Heart right ventricle (tissue), 16 donors: ENCODE results near the gene LY6G5B. TPM values are rescaled to one million over a fixed set of nuclear protein-coding genes. Genes with fewer than 3 reads are reported as not detected.

Source experiments
- ATAC-seq, 8 donors: fragments of 200-7000 bp; cut with Tn5 transposase; one replicate each; pipeline ENCODE4 v1.9.1; 2020; ENCODE audit warnings: mild to moderate bottlenecking in 8 of 8, moderate library complexity in 8 of 8, moderate number of reproducible peaks in 1 of 8
- DNase-seq, 2 donors: peaks; one replicate each; pipeline ENCODE4 v3.0.0-alpha.2; 2020
- H3K27ac ChIP-seq, 10 donors: fragments of 200-600 bp; sonication (generic) in 2 of 10; one replicate each; pipeline versions ENCODE4 v1.5.0 to v1.8.0; 2020 to 2022; ENCODE audit warnings: mild to moderate bottlenecking in 3 of 10
- H3K27me3 ChIP-seq, 7 donors: fragments of 200-600 bp; one replicate each; pipeline ENCODE4 v1.8.0; 2021 to 2022; ENCODE audit warnings: mild to moderate bottlenecking in 2 of 7
- H3K36me3 ChIP-seq, 9 donors: fragments of 200-600 bp; sonication (generic) in 1 of 9; one replicate each; pipeline versions ENCODE4 v1.5.0 to v1.8.0; 2020 to 2022; ENCODE audit warnings: mild to moderate bottlenecking in 2 of 9
- H3K4me1 ChIP-seq, 9 donors: fragments of 200-600 bp; sonication (generic) in 1 of 9; one replicate each; pipeline versions ENCODE4 v1.5.0 to v1.8.0; 2020 to 2022; ENCODE audit warnings: mild to moderate bottlenecking in 4 of 9
- H3K4me3 ChIP-seq, 10 donors: fragments of 200-600 bp; sonication (generic) in 2 of 10; one replicate each; pipeline versions ENCODE4 v1.5.0 to v1.8.0; 2020 to 2022; ENCODE audit warnings: mild to moderate bottlenecking in 7 of 10, moderate library complexity in 2 of 10
- H3K9me3 ChIP-seq, 11 donors: fragments of 200-600 bp in 10 of 11; sonication (generic) in 2 of 11; one replicate each; pipeline versions ENCODE4 v1.5.0 to v1.8.0; 2013 to 2022; ENCODE audit warnings: mild to moderate bottlenecking in 2 of 11, control low read depth in 1 of 11, moderate library complexity in 1 of 11
- WGBS, 2 donors: extraction: QIAGEN DNeasy Blood & Tissue Kit; methylation state at CpG; one replicate each; pipeline ENCODE4 v1.1.7; 2013; ENCODE audit warnings: inconsistent platforms in 1 of 2; 5-methylcytosine and 5-hydroxymethylcytosine counted together
- intact Hi-C, 10 donors: fragments of 100-400 bp; cut with DNase I; formaldehyde crosslinking; loops; one replicate each; pipeline versions ENCODE4 v1.11.1 to v1.14.2; 2022
- polyA plus RNA-seq, 2 donors: library from polyadenylated mRNA; stranded (reverse); fragments of 200-250 nt; gene quantifications; one replicate each; pipeline ENCODE4 v1.2.3, GENCODE V29; 2013
- total RNA-seq, 10 donors: library from RNA; stranded (reverse); fragmentation: NEBNext Ultra II Directional in 3 of 10; extraction: Animal tissue kit (Norgen Biotek cat#: 25700) in 3 of 10; gene quantifications; one replicate each; pipeline versions ENCODE4 v1.2.1 to v1.2.4, GENCODE V29; 2021 to 2023
- TF ChIP-seq, protein P1 (sequence below), 9 donors: fragments of 200-600 bp; sonication (generic) in 2 of 9; IDR thresholded peaks; one replicate each; pipeline versions ENCODE4 v1.5.0 to v1.8.0; 2021 to 2022; ENCODE audit warnings: antibody characterized with exemption in 9 of 9, mild to moderate bottlenecking in 5 of 9, moderate library complexity in 1 of 9
- donor health status: Arrhythmogenic right ventricular cardiomyopathy.
- donor health status: ischemic (EF 13 %, LVEDD 7.1; RV severe dilation, severe dysfunction).
- donor health status: healthy with polysubstance abuse.
- donor health status: DM: no; HTN: yes; CAD: no.
- donor health status: DM: no; HTN: no; CAD: no.
- donor health status: ischemic (EF 25% LVEDD 6.9; RV normal size, moderate dysfunction).
- donor health status: ischemic (EF 25% LVEDD 5.7; RV mildly dilated, moderate dysfunction).
- donor health status: healthy.
- donor health status: DM: yes; HTN: yes; CAD: no.
- donor health status: Ischemic cardiomyopathy.
- donor health status: ischemic (EF 35%, LVEDD 5.7; RV mildly dilated, moderate dysfunction).
- donor health status: nonischemic (EF 11% LVEDD 7.7; RV severe dilation, severe dysfunction).
- donor health status: DM: yes; HTN: yes; CAD: no.
- donor health status: PGD.
- donor health status: ischemic (EF 29% LVEDD 5.4; RV normal size, mild dysfunction).
- donor health status: nonischemic (EF 23%, LVEDD 6.1; RV moderate dilation, normal function).

Gene LY6G5B
- total and polyA plus RNA-seq, 12 donors = 2.4 to 7.3 (median 3.8) TPM

DNA sequence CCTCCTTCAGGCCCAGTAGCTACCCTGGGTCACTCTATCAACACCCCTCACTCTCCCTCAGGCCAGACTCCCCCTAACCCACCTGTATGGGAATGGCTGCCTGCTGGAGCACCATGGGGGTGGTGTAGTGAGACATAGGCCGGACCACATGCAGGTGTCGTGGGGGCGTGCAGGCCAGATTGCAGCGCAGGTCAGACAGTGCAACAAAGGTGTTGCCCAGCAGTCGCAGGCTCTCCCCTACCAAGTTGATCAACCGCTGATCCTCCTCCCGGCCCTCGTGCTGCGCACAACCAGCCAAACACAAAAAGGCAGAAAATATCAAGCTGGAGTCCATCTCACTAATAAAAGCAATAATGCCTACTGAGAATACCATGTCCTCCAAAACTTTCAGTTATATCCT, 24.5 kb upstream of the LY6G5B start:
- H3K4me3 ChIP-seq = no peak overlapping the region
- ATAC-seq (no peak), DNase-seq (no peak)
- TF ChIP-seq, protein P1, sequence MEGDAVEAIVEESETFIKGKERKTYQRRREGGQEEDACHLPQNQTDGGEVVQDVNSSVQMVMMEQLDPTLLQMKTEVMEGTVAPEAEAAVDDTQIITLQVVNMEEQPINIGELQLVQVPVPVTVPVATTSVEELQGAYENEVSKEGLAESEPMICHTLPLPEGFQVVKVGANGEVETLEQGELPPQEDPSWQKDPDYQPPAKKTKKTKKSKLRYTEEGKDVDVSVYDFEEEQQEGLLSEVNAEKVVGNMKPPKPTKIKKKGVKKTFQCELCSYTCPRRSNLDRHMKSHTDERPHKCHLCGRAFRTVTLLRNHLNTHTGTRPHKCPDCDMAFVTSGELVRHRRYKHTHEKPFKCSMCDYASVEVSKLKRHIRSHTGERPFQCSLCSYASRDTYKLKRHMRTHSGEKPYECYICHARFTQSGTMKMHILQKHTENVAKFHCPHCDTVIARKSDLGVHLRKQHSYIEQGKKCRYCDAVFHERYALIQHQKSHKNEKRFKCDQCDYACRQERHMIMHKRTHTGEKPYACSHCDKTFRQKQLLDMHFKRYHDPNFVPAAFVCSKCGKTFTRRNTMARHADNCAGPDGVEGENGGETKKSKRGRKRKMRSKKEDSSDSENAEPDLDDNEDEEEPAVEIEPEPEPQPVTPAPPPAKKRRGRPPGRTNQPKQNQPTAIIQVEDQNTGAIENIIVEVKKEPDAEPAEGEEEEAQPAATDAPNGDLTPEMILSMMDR (IDR thresholded peaks at IDR 0.05) = no peak
- no peaks in the 10 kb centered on the region for H3K9me3 ChIP-seq
- no peaks in the 10 kb centered on the region for H3K27me3 ChIP-seq
- WGBS, 2 donors = 92 to 96% methylated on average over 9 of the region's 9 CpGs
- peaks cover 3 to 100% (median 97%) of the 10 kb centered on the region in 9 donors for H3K36me3 ChIP-seq
- no peak overlapping the region for H3K27ac ChIP-seq
- peaks cover 0 to 10% (median 3%) of the 10 kb centered on the region in 9 donors for H3K4me1 ChIP-seq
- intact Hi-C loops = no loop called here

DNA sequence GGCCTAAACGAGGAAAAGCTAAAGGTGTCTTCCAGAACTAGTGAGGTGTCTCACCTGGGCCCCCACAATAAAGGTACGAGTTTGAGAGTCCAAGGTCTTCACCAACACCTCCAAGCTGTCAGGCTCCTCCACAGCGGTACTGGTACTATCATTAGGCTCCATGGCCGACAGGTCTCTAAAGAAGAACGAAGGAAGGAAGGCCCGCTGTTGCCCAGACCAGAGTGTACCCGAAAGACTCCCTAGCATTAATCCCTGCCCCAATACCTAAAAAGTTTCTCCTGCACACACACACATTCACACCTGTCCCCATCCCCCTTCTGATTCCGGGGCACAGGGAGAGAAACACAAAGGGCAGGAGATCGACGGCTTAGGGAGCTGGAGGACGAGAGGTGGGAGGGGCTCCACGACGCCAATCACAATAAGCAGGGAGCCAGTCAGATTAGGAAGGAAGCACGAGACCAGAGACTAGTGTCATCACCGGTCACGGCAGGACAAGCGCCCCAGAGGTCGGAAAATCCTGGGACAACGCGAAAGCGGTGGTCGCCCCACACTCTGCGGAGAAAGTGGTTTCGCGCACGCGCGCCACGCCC, 18.1 kb upstream of the LY6G5B start:
- Histone ChIP-seq H3K4me1 (peaks cover 0 to 37% (median 28%) of the 10 kb centered on the region in 9 donors), H3K27ac (peak overlapping the region; percentile 85 to 100 (median 98))

DNA sequence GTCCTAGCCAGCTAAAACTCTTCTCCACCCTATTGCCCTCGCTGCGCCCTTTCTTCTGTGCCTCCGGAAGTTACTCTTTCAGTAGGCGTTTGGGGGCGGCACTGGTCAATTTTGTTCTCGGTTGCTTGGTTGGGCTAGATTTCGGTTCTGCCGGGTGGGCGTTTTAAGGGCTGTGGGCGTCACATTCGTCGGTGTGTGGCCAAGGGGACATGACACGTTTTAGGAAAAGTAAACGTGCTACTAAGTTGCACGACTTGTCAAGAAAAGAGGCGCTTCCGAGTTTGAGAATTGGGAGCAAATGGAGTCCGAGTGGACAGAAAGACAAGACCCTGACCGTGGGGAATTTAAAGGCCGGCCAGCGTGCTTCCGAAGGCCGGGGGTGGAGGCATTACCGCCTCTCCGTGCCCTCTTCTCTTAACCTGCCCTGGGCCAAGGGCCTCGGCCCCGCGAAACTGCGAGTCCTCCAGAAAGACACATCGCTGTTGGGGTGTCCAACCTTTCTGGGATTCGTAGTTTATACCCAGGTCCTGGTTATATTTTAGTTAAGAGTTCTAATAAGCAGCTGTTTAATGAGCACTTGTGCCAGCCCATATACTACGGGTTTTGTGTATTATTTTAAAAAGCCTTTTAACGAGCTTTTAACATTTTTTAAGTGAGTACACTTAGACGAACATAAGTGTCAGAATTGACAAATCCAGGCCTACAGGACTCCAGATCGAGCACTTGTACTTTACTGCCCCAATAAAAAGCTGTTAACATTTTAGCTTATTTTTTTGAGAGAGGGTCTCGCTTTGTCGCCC, 16.7 kb upstream of the LY6G5B start:
- H3K27ac ChIP-seq = peak overlapping the region; percentile 85 to 100 (median 98)
- H3K27me3 ChIP-seq = no peaks in the 10 kb centered on the region
- ATAC-seq (peak; percentile 69 to 86 (median 82)), DNase-seq (peak; percentile 76 to 94)
- 9% methylated on average over 37 of the region's 37 CpGs for WGBS, 2 donors
- peaks cover 0 to 45% (median 36%) of the 10 kb centered on the region in 9 donors for H3K4me1 ChIP-seq
- intact Hi-C loops = loop anchor here in 2 of 10 donors (1.0 to 2.0 kb wide), 2 partner anchors 32 to 33 kb away; partner anchors contain the start of gene PRRC2A (in 2 of the 2)
- peaks cover 0 to 65% (median 22%) of the 10 kb centered on the region in 9 donors for H3K36me3 ChIP-seq
- TF ChIP-seq, protein P1 (IDR thresholded peaks at IDR 0.05) = peak in 3 of 9 donors; percentile 14 to 29 (median 19)
- peak overlapping the region; percentile 51 to 93 (median 76) for H3K4me3 ChIP-seq
- no peaks in the 10 kb centered on the region for H3K9me3 ChIP-seq

More for the DNA sequence above, 18.1 kb upstream of the LY6G5B start:
- TF ChIP-seq, protein P1 (IDR thresholded peaks at IDR 0.05) = no peak
- Histone ChIP-seq H3K27me3 (no peaks in the 10 kb centered on the region), H3K9me3 (no peaks in the 10 kb centered on the region), H3K36me3 (peaks cover 0 to 65% (median 34%) of the 10 kb centered on the region in 9 donors), H3K4me3 (peak overlapping the region; percentile 51 to 93 (median 76))
- intact Hi-C loops = loop anchor here in 2 of 10 donors (1.0 to 2.0 kb wide), 2 partner anchors 31 kb away; partner anchors contain the start of gene PRRC2A (in 2 of the 2)
- peak in 1 of 2 donors; percentile 84 for DNase-seq
- 2% methylated on average over 29 of the region's 29 CpGs for WGBS, 2 donors
- peak; percentile 63 to 79 (median 76) for ATAC-seq

DNA sequence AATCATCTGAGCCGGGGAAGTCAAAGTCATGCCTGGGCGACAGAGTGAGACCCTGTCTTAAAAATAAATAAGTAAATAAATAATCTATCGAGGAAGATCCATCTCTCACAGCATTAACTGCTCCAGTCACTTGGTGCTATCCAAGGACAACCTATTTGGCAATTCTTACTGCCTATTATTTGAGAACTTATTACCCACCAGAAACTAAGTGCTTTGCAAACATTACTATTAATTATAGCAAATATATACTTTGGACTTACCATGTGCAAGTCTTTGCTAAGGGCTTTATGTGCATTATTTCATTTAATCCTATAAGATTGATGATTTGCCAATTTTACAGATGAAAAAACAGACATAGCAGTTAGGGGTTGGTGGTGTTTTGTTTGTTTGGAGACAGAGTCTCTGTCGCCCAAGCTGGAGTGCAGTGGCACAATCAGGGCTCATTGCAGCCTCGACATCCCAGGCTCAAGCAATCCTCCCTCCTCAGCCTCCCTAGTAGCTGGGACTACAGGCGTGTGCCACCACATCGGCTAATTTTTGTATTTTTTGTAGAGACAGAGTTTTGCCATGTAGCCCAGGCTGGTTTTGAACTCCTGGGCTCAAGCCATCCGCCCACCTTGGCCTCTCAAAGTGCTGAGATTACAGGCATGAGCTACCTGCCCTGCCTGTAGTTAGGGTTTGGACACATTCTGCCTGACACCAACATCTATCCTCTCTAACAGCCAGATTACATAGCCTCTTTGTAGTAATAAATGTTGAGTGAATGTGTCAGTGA, 15.0 kb upstream of the LY6G5B start:
- peaks cover 12 to 58% (median 52%) of the 10 kb centered on the region in 9 donors for H3K4me1 ChIP-seq
- TF ChIP-seq, protein P1 (IDR thresholded peaks at IDR 0.05) = no peak
- intact Hi-C loops = no loop called here

More for the DNA sequence above, 15.0 kb upstream of the LY6G5B start:
- no peak for DNase-seq
- WGBS, 2 donors = 95 to 97% methylated on average over 8 of the region's 8 CpGs
- Histone ChIP-seq H3K27ac (no peak overlapping the region), H3K9me3 (no peaks in the 10 kb centered on the region), H3K4me3 (no peak overlapping the region), H3K27me3 (no peaks in the 10 kb centered on the region), H3K36me3 (peaks cover 0 to 55% (median 5%) of the 10 kb centered on the region in 9 donors)
- ATAC-seq = no peak
